Suprapubic skin (tissue), 4 donors: Measurements from ENCODE around the gene NUMA1. TPM values are rescaled to one million over a fixed set of nuclear protein-coding genes. Genes with fewer than 3 reads are reported as not detected.

Source experiments
- DNase-seq, 2 donors: peaks; one replicate each; pipeline ENCODE4 v3.0.0-alpha.2; 2019; ENCODE audit warnings: low spot score in 2 of 2
- H3K27ac ChIP-seq: fragments of 200-600 bp; sonication (generic); one replicate; pipeline ENCODE4 v1.5.1; 2019
- H3K27me3 ChIP-seq: fragments of 200-600 bp; sonication (generic); one replicate; pipeline ENCODE4 v1.5.1; 2019
- H3K36me3 ChIP-seq: fragments of 200-600 bp; sonication (generic); one replicate; pipeline ENCODE4 v1.5.1; 2019
- H3K4me1 ChIP-seq: fragments of 200-600 bp; sonication (generic); one replicate; pipeline ENCODE4 v1.5.1; 2019
- H3K4me3 ChIP-seq: fragments of 200-600 bp; sonication (generic); one replicate; pipeline ENCODE4 v1.5.1; 2019; ENCODE audit warnings: mild to moderate bottlenecking
- H3K9me3 ChIP-seq: fragments of 200-600 bp; sonication (generic); one replicate; pipeline ENCODE4 v1.5.1; 2019
- EP300 ChIP-seq: sonication (generic); formaldehyde crosslinking; IDR thresholded peaks from one replicate; pipeline ENCODE4 v1.6.1; 2017; ENCODE audit warnings: antibody characterized with exemption
- POLR2A ChIP-seq, 2 donors: fragments of 450-650 bp; IDR thresholded peaks; one replicate each; pipeline ENCODE4 v1.6.1; 2017; ENCODE audit warnings: antibody characterized with exemption in 2 of 2, mild to moderate bottlenecking in 2 of 2, moderate library complexity in 2 of 2
- POLR2AphosphoS5 ChIP-seq, 3 donors: sonication (generic); formaldehyde crosslinking; IDR thresholded peaks; one replicate each; pipeline ENCODE4 v1.6.1; 2017; ENCODE audit warnings: antibody characterized with exemption in 3 of 3
- WGBS: methylation state at CpG from one replicate; pipeline ENCODE4 v1.1.5; 2018; 5-methylcytosine and 5-hydroxymethylcytosine counted together
- total RNA-seq, 4 donors: library from RNA; depleted of rRNA; stranded (reverse); fragments of >200 nt; gene quantifications; one replicate each; pipeline ENCODE4 v1.1.0, GENCODE V29; 2016
- TF ChIP-seq, protein P1 (sequence below), 2 donors: fragments of 200-600 bp in 1 of 2; fragments of 450-650 bp in 1 of 2; sonication (generic) in 1 of 2; IDR thresholded peaks; one replicate each; pipeline ENCODE4 v1.5.1; 2016 to 2019; ENCODE audit warnings: antibody characterized with exemption in 2 of 2, mild to moderate bottlenecking in 1 of 2, moderate library complexity in 1 of 2

NUMA1 gene
- total RNA-seq, 4 donors from 2014 or later: 296 to 845 (median 452) TPM

DNA sequence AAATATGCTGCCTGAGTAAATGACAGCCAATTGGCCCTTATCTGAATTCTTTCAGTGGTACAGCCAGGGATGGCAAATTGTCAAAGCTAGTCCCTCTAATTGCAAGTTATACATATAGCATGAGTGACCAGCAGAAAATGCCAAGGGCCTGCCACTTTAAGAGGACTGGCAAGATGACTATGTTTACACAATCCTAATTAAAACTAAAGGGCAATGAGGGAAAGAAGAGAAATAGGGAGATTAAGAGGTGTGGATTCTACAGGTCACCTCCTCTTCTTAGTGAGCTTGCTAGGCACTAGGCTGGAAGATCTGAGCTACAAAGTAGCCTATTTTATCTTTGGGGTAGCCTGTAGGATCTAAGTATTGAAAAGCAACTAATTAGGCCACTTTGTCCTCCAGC is 13.5 kb downstream of the NUMA1 start:
- no peak overlapping the region for H3K4me3 ChIP-seq
- DNase-seq: no peak
- H3K27me3 ChIP-seq: no peaks in the 10 kb centered on the region
- H3K4me1 ChIP-seq: peaks cover 54% of the 10 kb centered on the region
- H3K9me3 ChIP-seq: no peaks in the 10 kb centered on the region
- TF ChIP-seq POLR2A (IDR thresholded peaks at IDR 0.05): no peak
- no peak for TF ChIP-seq EP300
- no peak for TF ChIP-seq POLR2AphosphoS5 (IDR thresholded peaks at IDR 0.05)
- TF ChIP-seq, protein P1, sequence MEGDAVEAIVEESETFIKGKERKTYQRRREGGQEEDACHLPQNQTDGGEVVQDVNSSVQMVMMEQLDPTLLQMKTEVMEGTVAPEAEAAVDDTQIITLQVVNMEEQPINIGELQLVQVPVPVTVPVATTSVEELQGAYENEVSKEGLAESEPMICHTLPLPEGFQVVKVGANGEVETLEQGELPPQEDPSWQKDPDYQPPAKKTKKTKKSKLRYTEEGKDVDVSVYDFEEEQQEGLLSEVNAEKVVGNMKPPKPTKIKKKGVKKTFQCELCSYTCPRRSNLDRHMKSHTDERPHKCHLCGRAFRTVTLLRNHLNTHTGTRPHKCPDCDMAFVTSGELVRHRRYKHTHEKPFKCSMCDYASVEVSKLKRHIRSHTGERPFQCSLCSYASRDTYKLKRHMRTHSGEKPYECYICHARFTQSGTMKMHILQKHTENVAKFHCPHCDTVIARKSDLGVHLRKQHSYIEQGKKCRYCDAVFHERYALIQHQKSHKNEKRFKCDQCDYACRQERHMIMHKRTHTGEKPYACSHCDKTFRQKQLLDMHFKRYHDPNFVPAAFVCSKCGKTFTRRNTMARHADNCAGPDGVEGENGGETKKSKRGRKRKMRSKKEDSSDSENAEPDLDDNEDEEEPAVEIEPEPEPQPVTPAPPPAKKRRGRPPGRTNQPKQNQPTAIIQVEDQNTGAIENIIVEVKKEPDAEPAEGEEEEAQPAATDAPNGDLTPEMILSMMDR (IDR thresholded peaks at IDR 0.05): no peak
- peaks cover 10% of the 10 kb centered on the region for H3K36me3 ChIP-seq
- peak overlapping the region; percentile 44 for H3K27ac ChIP-seq

DNA sequence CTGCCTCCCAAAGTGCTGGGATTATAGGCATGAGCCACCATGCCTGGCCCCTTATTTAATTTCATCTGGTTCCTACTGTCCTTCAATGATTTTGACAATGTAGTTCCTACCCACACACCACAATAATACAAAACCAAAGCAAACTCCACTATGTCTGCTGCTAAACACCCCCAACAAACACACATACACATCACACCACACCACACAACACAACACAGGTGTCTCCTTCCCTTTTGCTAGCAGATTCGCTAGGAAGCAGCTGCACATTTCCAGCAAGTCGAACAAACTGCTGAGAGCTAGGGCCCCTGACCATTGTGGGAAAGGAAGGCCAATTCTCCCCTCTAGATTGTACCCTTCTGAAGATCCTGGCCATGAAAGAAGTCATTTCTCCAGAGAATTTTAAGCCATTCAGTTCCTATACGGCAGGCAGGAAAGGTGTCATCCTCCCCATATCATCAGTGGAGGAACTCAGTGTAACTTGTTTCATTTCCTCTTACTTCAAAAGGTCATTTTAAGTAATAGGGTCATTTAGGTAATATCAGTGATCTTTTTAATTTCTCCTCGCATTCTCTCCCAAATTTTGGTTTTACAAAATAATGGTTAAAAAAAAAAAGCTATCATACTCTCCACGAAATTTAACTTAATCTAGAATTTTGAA is 18.5 kb downstream of the NUMA1 start:
- TF ChIP-seq POLR2AphosphoS5 (IDR thresholded peaks at IDR 0.05): no peak
- TF ChIP-seq POLR2A (IDR thresholded peaks at IDR 0.05): no peak
- TF ChIP-seq, protein P1 (IDR thresholded peaks at IDR 0.05): no peak
- TF ChIP-seq EP300: no peak
- Histone ChIP-seq H3K27me3 (no peaks in the 10 kb centered on the region), H3K27ac (no peak overlapping the region), H3K36me3 (peaks cover 10% of the 10 kb centered on the region), H3K9me3 (no peaks in the 10 kb centered on the region), H3K4me3 (no peak overlapping the region), H3K4me1 (peaks cover 16% of the 10 kb centered on the region)
- WGBS: 92% methylated on average over 5 of the region's 5 CpGs
- DNase-seq: no peak

DNA sequence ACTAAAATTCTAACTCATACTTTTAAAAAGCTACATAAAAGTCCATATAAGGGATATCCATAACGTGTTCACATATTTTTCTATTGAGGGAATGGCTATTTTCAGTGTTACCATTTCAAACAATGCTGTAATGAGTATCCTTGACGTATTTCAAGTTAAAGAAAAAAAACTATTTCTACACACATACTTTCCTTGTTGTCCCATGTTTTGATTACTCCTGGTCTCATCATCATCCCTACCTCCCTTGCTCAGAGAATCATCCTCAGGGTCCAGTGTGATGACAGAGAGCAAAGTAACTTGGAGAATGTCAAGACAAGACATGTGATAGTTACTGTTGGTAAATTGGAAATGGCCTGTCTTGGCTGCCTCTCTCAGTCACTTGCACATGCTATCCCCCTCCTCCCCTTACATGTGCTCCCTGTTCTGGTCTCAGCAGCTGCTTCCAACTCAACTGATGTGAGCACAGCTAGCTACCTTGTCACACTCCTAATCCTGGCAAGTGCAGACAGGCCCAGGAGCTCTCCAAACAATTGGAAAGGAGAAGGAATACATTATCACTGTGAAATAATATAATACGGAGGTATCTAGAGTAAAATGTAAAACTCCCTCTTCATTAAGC is 21.8 kb downstream of the NUMA1 start:
- TF ChIP-seq EP300 (no peak), POLR2AphosphoS5 (IDR thresholded peaks at IDR 0.05) (no peak), POLR2A (IDR thresholded peaks at IDR 0.05) (no peak)
- TF ChIP-seq, protein P1 (IDR thresholded peaks at IDR 0.05): no peak
- 53% methylated on average over 3 of the region's 3 CpGs for WGBS
- peaks cover 6% of the 10 kb centered on the region for H3K36me3 ChIP-seq
- H3K27ac ChIP-seq: no peak overlapping the region
- DNase-seq: no peak
- H3K4me3 ChIP-seq: no peak overlapping the region
- H3K4me1 ChIP-seq: peaks cover 9% of the 10 kb centered on the region
- H3K27me3 ChIP-seq: no peaks in the 10 kb centered on the region
- H3K9me3 ChIP-seq: no peaks in the 10 kb centered on the region

DNA sequence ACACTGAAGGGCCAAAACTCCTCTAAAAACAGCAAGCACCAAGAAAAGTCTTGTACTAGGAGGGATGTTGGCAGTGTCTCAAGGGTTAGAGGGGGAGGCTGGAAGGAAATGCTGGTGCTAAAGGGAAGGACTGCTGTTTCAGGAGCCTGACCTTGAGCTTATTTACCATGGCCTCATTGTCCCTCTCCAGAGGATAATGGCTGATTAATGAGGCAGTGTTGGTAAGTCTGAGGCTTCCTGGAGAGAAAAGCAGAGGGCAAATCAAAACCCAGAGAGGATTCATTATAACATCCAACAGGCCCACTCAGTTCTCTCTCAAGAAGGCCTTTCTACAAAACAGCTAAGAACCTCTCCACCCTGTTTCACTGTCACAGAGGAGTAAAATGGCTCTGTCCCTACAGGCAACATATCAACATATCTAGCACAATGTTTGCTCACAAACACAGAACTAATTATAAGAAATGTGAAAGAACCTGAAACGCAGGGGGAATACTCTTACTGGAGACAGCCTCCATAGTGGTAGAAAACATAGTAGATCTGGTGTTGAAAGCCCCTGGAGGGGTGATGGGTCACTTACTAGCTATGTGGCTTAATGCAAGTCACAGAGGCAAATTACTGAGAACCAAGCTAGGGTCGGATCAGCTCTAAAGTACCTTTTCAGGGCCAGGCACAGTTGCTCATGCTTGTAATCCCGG is 31.4 kb downstream of the NUMA1 start:
- no peaks in the 10 kb centered on the region for H3K9me3 ChIP-seq
- peaks cover 10% of the 10 kb centered on the region for H3K36me3 ChIP-seq
- TF ChIP-seq POLR2A (IDR thresholded peaks at IDR 0.05): no peak
- TF ChIP-seq, protein P1 (IDR thresholded peaks at IDR 0.05): no peak
- no peak for TF ChIP-seq POLR2AphosphoS5 (IDR thresholded peaks at IDR 0.05)
- TF ChIP-seq EP300: no peak
- peak overlapping the region; percentile 5 for H3K27ac ChIP-seq
- H3K4me1 ChIP-seq: no peaks in the 10 kb centered on the region
- no peaks in the 10 kb centered on the region for H3K27me3 ChIP-seq
- no peak overlapping the region for H3K4me3 ChIP-seq
- DNase-seq: no peak
- 86% methylated on average over 3 of the region's 3 CpGs for WGBS

DNA sequence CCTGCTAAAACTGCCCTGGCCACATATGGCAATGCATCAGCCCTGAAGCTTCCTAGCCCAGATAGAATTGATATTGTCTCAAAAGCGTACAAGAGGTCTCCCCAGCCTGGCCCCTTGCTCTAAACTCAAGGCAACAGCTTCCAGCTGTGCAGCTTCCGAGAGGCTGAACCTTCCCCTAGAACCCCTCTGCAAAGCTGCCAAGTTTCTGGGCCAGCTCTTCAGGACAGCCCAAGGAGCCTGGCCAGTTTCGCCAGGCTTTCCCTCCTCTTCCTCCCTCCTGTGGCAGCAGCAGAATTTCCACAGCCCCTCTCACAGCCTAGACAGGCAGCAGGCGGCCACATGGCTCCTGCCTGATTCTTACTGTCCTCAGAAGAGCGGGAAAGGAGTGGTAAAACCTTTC is 34.5 kb downstream of the NUMA1 start:
- Histone ChIP-seq H3K27ac (no peak overlapping the region), H3K27me3 (no peaks in the 10 kb centered on the region), H3K36me3 (peaks cover 6% of the 10 kb centered on the region), H3K9me3 (no peaks in the 10 kb centered on the region), H3K4me1 (peaks cover 18% of the 10 kb centered on the region), H3K4me3 (no peak overlapping the region)
- TF ChIP-seq POLR2A (IDR thresholded peaks at IDR 0.05) (no peak), EP300 (no peak), POLR2AphosphoS5 (IDR thresholded peaks at IDR 0.05) (no peak)
- TF ChIP-seq, protein P1 (IDR thresholded peaks at IDR 0.05): no peak
- no peak for DNase-seq
- WGBS: 77% methylated on average over 5 of the region's 5 CpGs
